Measurements from ENCODE around the gene TBC1D8.
A peak's percentile ranks its signal among the peaks of the same experiment; 100 is the strongest.

The TBC1D8 gene

DNA sequence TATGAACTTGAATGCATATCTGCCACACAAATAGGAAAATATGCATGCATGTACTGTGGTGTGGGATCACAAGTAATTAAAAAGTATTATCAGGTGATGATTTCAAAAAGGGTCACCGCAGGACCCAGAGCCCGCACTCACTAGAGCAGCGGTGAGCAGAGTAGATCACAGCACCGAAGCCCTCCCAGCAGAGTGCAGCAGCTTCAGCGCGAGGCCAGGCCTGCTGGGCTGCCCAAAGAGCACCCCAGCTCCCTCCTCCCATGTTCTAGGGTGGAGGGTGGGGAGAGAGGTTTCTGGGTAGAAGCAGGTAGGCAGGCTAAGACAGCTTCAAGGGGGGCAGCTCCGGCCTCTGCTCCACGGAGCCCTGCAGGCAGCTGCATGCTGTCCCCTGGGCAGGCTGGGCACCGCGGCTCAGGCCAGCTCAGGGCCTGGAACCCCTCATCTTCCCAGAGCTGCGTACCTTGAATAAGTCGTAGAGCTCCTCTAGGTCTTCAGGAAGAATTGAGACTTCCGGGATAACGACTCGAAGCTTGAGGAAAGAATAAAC lies 124.2 kb downstream of the TBC1D8 start:
- DNase-seq (ENCODE audit: low spot score) = no peak

DNA sequence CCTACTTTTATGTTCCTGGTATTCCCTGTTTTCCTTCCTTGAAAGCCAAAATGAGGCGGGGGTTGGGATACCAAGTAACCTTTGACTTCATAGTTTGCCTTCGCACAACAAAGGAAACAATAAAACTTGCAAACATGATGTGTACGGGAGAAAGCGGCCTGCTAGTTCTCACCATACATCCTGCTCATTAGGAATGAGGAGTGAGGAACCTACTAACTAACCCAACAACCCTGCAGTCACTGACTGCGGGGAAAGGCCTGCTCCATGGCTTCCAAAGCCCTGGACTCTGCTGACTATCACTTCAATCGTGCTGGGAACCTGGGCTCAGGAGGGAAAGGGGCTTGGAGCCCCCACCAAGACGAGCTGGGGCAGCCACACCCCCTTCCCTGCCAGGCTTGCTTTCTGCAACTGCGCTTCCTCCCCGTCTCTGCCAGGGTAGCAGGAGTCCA lies 124.9 kb downstream of the TBC1D8 start:
- no peak for DNase-seq (ENCODE audit: low spot score)

DNA sequence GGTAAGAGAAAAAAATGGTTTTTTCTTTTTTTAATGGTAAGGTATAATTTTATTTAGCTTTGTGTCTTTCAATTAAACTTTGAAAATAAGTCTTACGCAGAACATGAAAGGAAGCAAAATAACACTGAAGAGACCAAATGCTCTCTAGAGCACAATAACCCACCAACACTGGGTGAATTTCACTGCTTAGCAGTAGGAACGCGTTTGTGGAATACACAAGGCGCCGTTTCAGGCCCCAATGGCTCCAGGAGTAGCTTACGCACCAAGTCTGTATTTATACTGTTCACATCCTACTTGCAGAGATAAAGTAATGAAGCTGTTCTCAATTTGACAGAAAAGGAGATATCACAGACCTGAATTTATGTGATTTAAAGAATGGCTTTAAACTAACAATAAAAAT lies 125.6 kb downstream of the TBC1D8 start:
- DNase-seq (ENCODE audit: low spot score) = no peak

DNA sequence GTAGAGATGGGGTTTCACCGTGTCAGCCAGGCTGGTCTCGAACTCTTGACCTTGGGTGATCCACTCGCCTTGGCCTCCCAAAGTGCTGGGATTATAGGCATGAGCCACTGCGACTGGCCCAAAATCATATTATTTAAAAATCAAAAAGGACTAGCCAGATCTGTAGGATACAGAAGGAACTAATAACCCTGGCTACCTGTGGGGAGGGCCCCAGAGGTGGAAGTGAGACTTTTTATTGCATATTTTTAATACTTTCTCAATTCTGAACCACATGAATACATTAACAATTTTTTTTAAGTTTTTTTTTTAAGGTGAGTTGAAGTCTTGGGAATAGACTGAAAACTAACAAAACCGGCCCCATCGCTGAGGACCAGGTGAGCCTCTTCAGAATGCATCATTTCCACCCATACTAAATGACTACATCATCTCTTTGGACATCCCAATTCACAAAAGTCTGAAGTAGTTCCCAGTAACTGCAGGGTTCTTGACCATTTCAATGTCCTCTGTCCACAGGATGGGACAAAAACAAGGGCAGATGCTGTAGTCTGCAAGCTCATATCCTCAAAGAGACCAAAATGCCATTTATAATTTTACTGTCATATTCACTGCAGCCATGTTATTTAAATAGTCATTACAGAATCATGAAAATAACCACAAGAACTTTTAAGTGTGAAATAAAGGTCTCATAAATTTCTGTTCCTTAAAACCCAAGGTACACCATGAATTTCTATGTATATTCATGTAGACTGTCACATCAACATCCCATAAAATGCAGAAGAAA lies 127.7 kb downstream of the TBC1D8 start:
- DNase-seq (ENCODE audit: low spot score) = no peak

GRCh38 chr2:101022221-101022620 lies 129.0 kb downstream of the TBC1D8 start:
- no peak for DNase-seq (ENCODE audit: low spot score)

- no peak for DNase-seq (ENCODE audit: low spot score)
Measured at GRCh38 chr2:101018934-101019333, 132.2 kb downstream of the TBC1D8 start.

GRCh38 chr2:101017371-101017770 lies 133.8 kb downstream of the TBC1D8 start:
- no peak for DNase-seq (ENCODE audit: low spot score)

- DNase-seq (ENCODE audit: low spot score) = no peak
Measured at GRCh38 chr2:101014264-101014857, 136.8 kb downstream of the TBC1D8 start.

DNA sequence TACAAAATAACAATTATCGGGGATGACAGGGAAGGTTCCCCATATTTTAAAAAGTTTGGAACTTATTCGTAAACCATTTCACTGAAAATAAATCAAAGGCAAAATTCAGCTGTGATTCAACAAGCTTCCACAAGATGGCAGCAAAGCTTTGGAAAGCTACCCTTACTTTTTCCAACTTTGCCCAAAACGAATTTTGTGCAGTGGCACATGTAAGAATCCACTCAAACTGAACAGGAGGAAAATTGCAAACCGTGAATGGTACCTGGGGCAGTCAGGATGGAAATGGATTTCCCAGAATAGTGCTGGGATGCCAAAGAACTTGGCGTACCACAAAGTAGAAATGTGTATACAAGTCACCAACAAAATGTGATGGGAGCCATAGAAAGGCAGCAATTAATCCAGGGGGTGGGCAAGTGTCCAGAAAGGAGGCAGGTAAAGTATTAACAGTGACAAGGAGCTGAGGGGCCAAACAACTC lies 138.4 kb downstream of the TBC1D8 start:
- peak; percentile 43 for DNase-seq (ENCODE audit: low spot score)

DNA sequence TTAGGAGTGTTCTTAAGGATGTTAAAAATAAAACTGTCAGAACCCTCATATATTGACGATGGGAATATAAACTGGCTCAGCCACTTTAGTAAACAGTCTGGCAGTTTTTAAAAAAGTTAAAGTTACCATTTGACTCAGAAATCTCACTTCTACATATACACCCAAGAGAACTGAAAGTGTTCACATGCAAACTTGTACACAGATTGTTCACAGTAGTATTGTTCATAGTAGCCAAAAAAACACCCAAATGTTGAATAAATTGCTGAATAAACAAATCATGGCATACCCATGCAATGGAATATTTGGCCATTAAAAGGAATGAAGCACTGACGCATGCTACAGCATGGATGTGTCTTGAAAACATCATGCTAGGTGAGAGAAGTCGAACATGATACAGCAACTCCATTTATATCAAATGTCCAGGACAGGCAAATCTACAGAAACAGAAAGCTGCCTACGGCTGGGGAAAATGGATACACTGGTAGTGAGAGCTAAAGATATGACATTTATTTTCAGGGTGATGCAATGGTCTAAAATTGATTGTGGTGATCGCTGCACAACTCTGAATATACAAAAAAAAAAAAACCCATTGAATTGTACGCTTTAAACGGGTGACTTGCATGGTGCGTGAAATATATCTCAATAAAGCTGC lies 139.0 kb downstream of the TBC1D8 start:
- DNase-seq (ENCODE audit: low spot score) = no peak

DNA sequence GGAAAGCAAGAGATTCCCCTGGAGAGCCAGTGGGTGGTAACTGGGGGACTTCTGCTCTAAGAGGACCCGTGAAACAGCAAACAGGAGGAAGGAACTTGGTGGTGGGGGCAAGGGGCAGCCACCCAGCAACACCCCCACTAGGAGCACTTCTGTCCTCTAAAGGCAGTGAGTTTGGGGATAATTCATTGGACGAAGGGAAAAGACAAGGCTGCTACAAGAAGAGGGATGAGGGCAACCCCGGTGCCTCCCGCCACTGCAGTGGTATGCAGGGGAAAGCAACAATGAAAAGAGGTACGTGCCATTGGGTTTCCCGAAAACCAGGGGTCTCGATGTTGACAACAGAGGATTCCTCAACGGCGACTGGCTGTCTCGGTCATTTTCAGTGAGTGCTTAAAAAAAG lies 140.0 kb downstream of the TBC1D8 start:
- no peak for DNase-seq (ENCODE audit: low spot score)

- DNase-seq (ENCODE audit: low spot score) = no peak
Measured at GRCh38 chr2:101007415-101008345, 143.5 kb downstream of the TBC1D8 start.

DNA sequence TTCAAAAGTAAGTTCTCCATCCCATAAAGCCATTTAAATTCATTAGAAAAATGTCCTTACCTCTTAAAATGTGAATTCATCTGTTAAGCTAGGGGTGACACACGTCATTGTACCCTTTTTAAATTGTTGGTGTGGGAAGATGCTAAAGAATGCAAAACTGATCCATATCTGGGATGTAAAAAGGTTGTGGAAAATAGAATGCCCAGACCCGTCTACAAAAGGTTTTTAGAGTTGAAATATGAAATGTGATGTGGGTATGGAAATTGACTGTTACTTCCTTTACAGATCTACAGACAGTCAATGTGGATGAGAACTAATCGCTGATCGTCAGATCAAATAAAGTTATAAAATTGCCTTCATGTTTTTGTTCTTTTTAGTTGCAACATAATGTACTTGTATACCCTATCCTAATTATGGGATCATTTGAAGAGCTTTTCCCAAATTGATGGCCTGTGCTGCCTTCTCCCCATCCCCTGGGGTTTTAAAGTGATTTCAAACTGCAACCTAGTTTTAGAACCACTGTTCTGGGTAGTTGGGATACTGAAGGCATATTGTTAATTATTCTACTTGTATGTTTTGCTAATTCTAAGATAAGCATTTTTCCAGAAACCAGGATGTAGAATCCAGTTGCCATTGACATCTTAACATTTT lies 145.0 kb downstream of the TBC1D8 start:
- DNase-seq (ENCODE audit: low spot score) = no peak

DNA sequence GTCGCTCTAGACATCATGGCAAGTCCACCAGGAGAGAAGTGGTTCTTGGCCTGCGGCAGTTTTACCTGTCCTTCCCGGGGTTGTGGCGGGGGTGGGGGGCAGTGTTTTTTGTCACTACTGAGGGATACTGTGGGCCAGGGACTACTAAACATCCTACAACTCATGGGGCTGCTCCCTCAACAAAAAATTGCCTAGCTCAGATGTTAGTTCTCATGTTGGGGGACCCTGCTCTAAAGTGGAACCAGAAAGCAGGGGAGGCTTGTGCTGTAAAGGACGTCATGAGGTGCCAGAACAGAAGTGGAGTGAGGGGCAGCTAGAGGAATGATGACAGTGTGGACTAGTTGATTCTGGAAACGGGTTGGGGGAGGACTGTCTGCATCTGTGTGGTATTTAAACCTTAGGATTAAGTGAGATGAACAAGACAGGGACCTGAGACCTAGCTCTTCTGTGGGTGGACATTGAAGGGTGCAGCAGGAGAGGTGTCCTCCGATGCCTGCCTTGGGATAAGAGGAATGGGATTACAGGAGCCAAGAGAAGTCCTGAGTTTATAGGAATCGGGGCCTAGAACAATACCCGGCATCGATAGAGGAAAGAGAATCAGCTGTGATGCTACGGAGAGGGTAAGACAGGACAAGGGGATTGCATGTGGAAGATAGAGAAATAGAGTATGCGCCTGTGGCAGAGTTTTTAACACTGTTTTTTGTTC lies 146.4 kb downstream of the TBC1D8 start:
- no peak for DNase-seq (ENCODE audit: low spot score)

- DNase-seq (ENCODE audit: low spot score) = no peak
Measured at GRCh38 chr2:101003278-101003775, 147.9 kb downstream of the TBC1D8 start.

GRCh38 chr2:101002562-101003277 lies 148.5 kb downstream of the TBC1D8 start:
- no peak for DNase-seq (ENCODE audit: low spot score)

GRCh38 chr2:101001691-101002561 lies 149.3 kb downstream of the TBC1D8 start, which contains the start of gene RPL31:
TSS of gene RPL31 (plus strand) at chr2:101002289. CDS start at chr2:101002702, 413 bp downstream.
- peak; percentile 98 for DNase-seq (ENCODE audit: low spot score)

- no peak for DNase-seq (ENCODE audit: low spot score)
Measured at GRCh38 chr2:100999995-101000394, 151.2 kb downstream of the TBC1D8 start.

DNA sequence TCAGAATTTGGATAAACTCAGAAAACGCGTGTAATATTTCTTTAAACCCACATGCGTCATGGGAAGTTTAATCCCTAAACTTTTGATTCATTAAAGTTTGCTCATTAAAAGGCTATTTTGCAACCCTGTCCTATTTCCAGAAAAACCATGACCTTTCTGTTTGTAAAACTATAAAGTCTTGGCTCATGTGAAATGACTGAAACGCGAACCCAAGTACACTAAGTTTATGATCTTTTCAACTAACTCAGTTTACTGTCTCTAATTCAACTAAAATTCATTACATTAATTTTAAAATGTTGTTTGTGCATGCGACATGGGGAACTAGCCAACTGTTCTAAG lies 153.0 kb downstream of the TBC1D8 start:
- DNase-seq (ENCODE audit: low spot score) = no peak

All from Ammon's horn (tissue), 1 donor.